ENCODE data around the gene ESM1.

Gene ESM1

DNA sequence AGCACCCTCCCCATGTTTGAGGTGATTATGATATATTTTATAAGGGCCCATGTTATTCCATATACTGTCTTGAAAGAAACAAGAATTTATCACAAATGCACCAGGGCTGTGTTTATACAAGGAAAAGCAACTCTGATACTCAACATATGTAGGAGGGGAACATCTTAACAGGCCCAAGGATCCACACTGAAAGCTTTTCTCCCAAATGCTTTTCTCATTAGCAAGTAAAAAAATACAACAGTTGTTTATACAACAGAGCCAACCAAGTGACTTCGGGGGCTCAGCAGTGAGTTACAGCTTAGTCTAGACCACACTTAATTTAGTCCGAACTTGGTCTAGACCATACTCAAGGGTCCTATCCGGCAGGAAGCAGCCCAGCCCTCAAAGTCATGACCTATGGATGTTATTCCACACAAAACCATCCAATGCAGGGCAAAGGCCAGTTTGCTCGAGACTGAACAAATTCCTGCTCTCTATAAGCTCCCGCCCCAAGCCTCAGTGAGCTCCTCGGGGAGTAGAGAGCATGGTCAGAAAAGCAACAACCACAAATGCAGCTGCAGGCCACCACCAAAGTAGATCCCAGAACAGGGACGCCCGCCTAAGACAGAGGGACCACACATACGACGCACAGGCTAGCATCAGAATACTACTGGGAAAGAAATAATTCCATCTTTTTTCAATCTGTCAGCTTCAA is 45.4 kb upstream of the ESM1 start:
- no peaks in the 10 kb centered on the region for H3K27me3 ChIP-seq (ENCODE audit: insufficient read depth, poor library complexity, severe bottlenecking)
- TF ChIP-seq SPI1 (IDR thresholded peaks at IDR 0.05; ENCODE audit: borderline replicate concordance, low read depth) (no peak), GABPA (IDR thresholded peaks at IDR 0.05; ENCODE audit: low read depth) (no peak), POLR2AphosphoS5 (IDR thresholded peaks at IDR 0.05; ENCODE audit: low read depth) (no peak)
- TF ChIP-seq, protein P1, sequence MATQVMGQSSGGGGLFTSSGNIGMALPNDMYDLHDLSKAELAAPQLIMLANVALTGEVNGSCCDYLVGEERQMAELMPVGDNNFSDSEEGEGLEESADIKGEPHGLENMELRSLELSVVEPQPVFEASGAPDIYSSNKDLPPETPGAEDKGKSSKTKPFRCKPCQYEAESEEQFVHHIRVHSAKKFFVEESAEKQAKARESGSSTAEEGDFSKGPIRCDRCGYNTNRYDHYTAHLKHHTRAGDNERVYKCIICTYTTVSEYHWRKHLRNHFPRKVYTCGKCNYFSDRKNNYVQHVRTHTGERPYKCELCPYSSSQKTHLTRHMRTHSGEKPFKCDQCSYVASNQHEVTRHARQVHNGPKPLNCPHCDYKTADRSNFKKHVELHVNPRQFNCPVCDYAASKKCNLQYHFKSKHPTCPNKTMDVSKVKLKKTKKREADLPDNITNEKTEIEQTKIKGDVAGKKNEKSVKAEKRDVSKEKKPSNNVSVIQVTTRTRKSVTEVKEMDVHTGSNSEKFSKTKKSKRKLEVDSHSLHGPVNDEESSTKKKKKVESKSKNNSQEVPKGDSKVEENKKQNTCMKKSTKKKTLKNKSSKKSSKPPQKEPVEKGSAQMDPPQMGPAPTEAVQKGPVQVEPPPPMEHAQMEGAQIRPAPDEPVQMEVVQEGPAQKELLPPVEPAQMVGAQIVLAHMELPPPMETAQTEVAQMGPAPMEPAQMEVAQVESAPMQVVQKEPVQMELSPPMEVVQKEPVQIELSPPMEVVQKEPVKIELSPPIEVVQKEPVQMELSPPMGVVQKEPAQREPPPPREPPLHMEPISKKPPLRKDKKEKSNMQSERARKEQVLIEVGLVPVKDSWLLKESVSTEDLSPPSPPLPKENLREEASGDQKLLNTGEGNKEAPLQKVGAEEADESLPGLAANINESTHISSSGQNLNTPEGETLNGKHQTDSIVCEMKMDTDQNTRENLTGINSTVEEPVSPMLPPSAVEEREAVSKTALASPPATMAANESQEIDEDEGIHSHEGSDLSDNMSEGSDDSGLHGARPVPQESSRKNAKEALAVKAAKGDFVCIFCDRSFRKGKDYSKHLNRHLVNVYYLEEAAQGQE (IDR thresholded peaks at IDR 0.05; ENCODE audit: insufficient replicate concordance, low read depth), result no peak
- TF ChIP-seq, protein P2, sequence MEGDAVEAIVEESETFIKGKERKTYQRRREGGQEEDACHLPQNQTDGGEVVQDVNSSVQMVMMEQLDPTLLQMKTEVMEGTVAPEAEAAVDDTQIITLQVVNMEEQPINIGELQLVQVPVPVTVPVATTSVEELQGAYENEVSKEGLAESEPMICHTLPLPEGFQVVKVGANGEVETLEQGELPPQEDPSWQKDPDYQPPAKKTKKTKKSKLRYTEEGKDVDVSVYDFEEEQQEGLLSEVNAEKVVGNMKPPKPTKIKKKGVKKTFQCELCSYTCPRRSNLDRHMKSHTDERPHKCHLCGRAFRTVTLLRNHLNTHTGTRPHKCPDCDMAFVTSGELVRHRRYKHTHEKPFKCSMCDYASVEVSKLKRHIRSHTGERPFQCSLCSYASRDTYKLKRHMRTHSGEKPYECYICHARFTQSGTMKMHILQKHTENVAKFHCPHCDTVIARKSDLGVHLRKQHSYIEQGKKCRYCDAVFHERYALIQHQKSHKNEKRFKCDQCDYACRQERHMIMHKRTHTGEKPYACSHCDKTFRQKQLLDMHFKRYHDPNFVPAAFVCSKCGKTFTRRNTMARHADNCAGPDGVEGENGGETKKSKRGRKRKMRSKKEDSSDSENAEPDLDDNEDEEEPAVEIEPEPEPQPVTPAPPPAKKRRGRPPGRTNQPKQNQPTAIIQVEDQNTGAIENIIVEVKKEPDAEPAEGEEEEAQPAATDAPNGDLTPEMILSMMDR (IDR thresholded peaks at IDR 0.05; ENCODE audit: insufficient read depth, low read length), result no peak
- no peak for DNase-seq (ENCODE audit: low read depth in 1 of 2, low spot score in 1 of 2)
- H3K4me3 ChIP-seq (replicated peaks; ENCODE audit: insufficient read depth, low read length), result no peak overlapping the region
- H3K27ac ChIP-seq (replicated peaks), result no peak overlapping the region

DNA sequence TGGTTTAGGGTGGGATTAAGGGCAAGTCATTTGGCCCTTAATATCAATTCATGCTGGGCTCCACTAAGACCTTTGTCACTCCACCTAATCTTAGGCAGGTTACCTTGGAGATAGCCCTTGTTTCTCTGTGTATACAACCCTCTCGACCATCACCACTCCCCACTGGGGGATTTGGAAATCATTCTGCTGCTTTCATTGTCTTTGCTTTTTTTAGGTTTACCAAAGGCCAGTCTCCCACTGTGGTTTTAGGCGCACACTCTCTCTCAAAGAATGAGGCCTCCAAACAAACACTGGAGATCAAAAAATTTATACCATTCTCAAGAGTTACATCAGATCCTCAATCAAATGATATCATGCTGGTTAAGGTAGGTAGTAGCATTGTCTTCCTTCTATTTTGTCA is 44.8 kb upstream of the ESM1 start:
- DNase-seq (ENCODE audit: low read depth in 1 of 2, low spot score in 1 of 2), result no peak
- Histone ChIP-seq H3K27me3 (ENCODE audit: insufficient read depth, poor library complexity, severe bottlenecking) (no peaks in the 10 kb centered on the region), H3K4me3 (replicated peaks; ENCODE audit: insufficient read depth, low read length) (no peak overlapping the region), H3K27ac (replicated peaks) (no peak overlapping the region)
- TF ChIP-seq GABPA (IDR thresholded peaks at IDR 0.05; ENCODE audit: low read depth), result no peak
- no peak for TF ChIP-seq SPI1 (IDR thresholded peaks at IDR 0.05; ENCODE audit: borderline replicate concordance, low read depth)

DNA sequence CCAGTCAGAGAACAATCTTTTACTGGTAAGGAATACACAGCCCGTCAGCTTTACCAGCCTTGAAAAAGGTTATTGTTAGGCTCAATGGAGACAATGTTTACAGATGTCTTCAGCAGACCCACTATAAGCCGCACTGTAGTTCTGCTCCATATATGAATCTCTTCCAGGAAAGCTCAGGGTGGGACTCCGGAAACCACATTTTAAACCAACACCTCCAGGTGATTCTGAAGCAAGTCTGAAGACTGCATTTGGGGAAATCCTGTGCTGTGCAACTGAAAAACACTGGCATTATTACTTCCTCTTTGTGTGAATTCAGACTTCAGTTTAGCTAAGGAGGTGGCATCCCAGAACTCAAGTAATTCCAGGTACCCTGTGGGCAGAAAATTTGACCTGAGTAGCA is 42.2 kb upstream of the ESM1 start:
- H3K27ac ChIP-seq (replicated peaks), result no peak overlapping the region
- TF ChIP-seq, protein P2 (IDR thresholded peaks at IDR 0.05; ENCODE audit: insufficient read depth, low read length), result no peak
- TF ChIP-seq, protein P1 (IDR thresholded peaks at IDR 0.05; ENCODE audit: insufficient replicate concordance, low read depth), result no peak
- TF ChIP-seq GABPA (IDR thresholded peaks at IDR 0.05; ENCODE audit: low read depth), result no peak
- TF ChIP-seq POLR2AphosphoS5 (IDR thresholded peaks at IDR 0.05; ENCODE audit: low read depth), result no peak
- TF ChIP-seq SPI1 (IDR thresholded peaks at IDR 0.05; ENCODE audit: borderline replicate concordance, low read depth), result no peak

DNA sequence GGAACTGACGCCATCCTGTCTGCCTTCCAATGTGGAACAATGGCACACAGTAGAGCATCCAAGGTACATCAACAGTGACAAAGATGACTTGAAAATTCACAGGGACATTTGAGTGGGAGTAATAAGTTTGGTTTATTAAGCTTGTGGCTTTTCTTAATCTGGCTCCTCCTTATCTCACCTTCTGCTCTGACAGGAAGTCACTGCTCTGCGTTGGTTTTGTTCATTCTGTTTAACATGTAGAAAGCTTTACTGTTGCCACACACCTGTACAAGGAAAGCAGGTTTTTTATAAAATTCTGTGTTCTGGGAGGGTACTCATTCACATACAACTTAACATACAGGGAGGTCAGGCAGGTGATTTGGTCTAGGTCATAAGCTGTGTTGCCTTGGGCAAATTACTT is 37.1 kb upstream of the ESM1 start:
- no peak overlapping the region for H3K4me3 ChIP-seq (replicated peaks; ENCODE audit: insufficient read depth, low read length)
- no peak for DNase-seq (ENCODE audit: low read depth in 1 of 2, low spot score in 1 of 2)
- no peak overlapping the region for H3K27ac ChIP-seq (replicated peaks)
- no peak for TF ChIP-seq GABPA (IDR thresholded peaks at IDR 0.05; ENCODE audit: low read depth)
- no peak for TF ChIP-seq POLR2AphosphoS5 (IDR thresholded peaks at IDR 0.05; ENCODE audit: low read depth)
- TF ChIP-seq, protein P2 (IDR thresholded peaks at IDR 0.05; ENCODE audit: insufficient read depth, low read length), result no peak
- TF ChIP-seq, protein P1 (IDR thresholded peaks at IDR 0.05; ENCODE audit: insufficient replicate concordance, low read depth), result no peak
- no peak for TF ChIP-seq SPI1 (IDR thresholded peaks at IDR 0.05; ENCODE audit: borderline replicate concordance, low read depth)
- H3K27me3 ChIP-seq (ENCODE audit: insufficient read depth, poor library complexity, severe bottlenecking), result no peaks in the 10 kb centered on the region

More for the DNA sequence above, 42.2 kb upstream of the ESM1 start:
- no peak for DNase-seq (ENCODE audit: low read depth in 1 of 2, low spot score in 1 of 2)
- Histone ChIP-seq H3K27me3 (ENCODE audit: insufficient read depth, poor library complexity, severe bottlenecking) (no peaks in the 10 kb centered on the region), H3K4me3 (replicated peaks; ENCODE audit: insufficient read depth, low read length) (no peak overlapping the region)

Measured in HL-60 (cell line).